Mesenchymal stem cell (in vitro differentiated cells and primary cell): Measurements from ENCODE around the gene HPS6.

Experiments used
- DNase-seq: peaks from one replicate; pipeline ENCODE4 v3.0.0-alpha.2; 2013
- H2AFZ ChIP-seq: one replicate; pipeline ENCODE4 v1.6.1; 2013; ENCODE audit warnings: low read depth, mild to moderate bottlenecking, control low read depth, inconsistent platforms, low read length, moderate library complexity
- H2AK5ac ChIP-seq: 2 replicates; pipeline ENCODE4 v1.6.1; 2013; ENCODE audit warnings: low read length, moderate library complexity, mild to moderate bottlenecking, inconsistent platforms; ENCODE audit not compliant: severe bottlenecking
- H2BK120ac ChIP-seq: one replicate; pipeline ENCODE4 v1.6.1; 2013; ENCODE audit warnings: low read depth, mild to moderate bottlenecking, inconsistent platforms, low read length, moderate library complexity
- H2BK12ac ChIP-seq, 2 experiments: one replicate each; pipeline ENCODE4 v1.6.1; 2013; ENCODE audit warnings: inconsistent platforms in 2 of 2, low read length in 2 of 2, mild to moderate bottlenecking in 2 of 2, moderate library complexity in 2 of 2, control low read depth in 1 of 2
- H2BK15ac ChIP-seq: one replicate; pipeline ENCODE4 v1.6.1; 2013; ENCODE audit warnings: mild to moderate bottlenecking, low read depth, inconsistent platforms; ENCODE audit not compliant: poor library complexity, severe bottlenecking
- H2BK5ac ChIP-seq: 2 replicates; pipeline ENCODE4 v1.6.1; 2013; ENCODE audit warnings: low read depth, mild to moderate bottlenecking, low read length, control low read depth, inconsistent platforms; ENCODE audit not compliant: poor library complexity, severe bottlenecking
- H3K14ac ChIP-seq, 2 experiments: one replicate each; pipeline ENCODE4 v1.6.1; 2013; ENCODE audit warnings: inconsistent platforms in 2 of 2, low read length in 2 of 2, control low read depth in 1 of 2, mild to moderate bottlenecking in 1 of 2, moderate library complexity in 1 of 2
- H3K18ac ChIP-seq, 2 experiments: one replicate each; pipeline ENCODE4 v1.6.1; 2013; ENCODE audit warnings: inconsistent platforms in 2 of 2, low read length in 2 of 2, control low read depth in 1 of 2, low read depth in 1 of 2, mild to moderate bottlenecking in 1 of 2
- H3K23ac ChIP-seq, 2 experiments: one replicate each; pipeline ENCODE4 v1.6.1; 2013; ENCODE audit warnings: inconsistent platforms in 2 of 2, low read length in 2 of 2, mild to moderate bottlenecking in 2 of 2, moderate library complexity in 2 of 2, control low read depth in 1 of 2
- H3K27ac ChIP-seq: 2 replicates; pipeline ENCODE4 v1.5.1; 2013; ENCODE audit warnings: mild to moderate bottlenecking, moderate library complexity, low read length, control low read depth, inconsistent platforms; ENCODE audit not compliant: poor library complexity, severe bottlenecking
- H3K27me3 ChIP-seq, 2 experiments: 2 replicates each; pipeline versions ENCODE4 v1.6.1 to v1.7.0; 2013; ENCODE audit warnings: low read length in 2 of 2, mild to moderate bottlenecking in 2 of 2, moderate library complexity in 2 of 2, control low read depth in 1 of 2, inconsistent platforms in 1 of 2; ENCODE audit not compliant: control insufficient read depth in 1 of 2, insufficient read depth in 1 of 2
- H3K36me3 ChIP-seq, 2 experiments: 2 replicates each; pipeline versions ENCODE4 v1.6.1 to v1.7.0; 2013; ENCODE audit warnings: low read length in 2 of 2, control low read depth in 1 of 2, inconsistent platforms in 1 of 2, low read depth in 1 of 2, mild to moderate bottlenecking in 1 of 2; ENCODE audit not compliant: insufficient read depth in 2 of 2, control insufficient read depth in 1 of 2
- H3K4ac ChIP-seq, 2 experiments: one replicate each; pipeline ENCODE4 v1.6.1; 2013; ENCODE audit warnings: inconsistent platforms in 2 of 2, low read length in 2 of 2, mild to moderate bottlenecking in 2 of 2, moderate library complexity in 2 of 2, control low read depth in 1 of 2, low read depth in 1 of 2
- H3K4me1 ChIP-seq: 2 replicates; pipeline ENCODE4 v1.6.1; 2013; ENCODE audit warnings: low read depth, low read length, control low read depth; ENCODE audit not compliant: control insufficient read depth, insufficient read depth
- H3K4me2 ChIP-seq: 2 replicates; pipeline ENCODE4 v1.6.1; 2013; ENCODE audit warnings: low read length, mild to moderate bottlenecking, inconsistent platforms; ENCODE audit not compliant: poor library complexity, severe bottlenecking
- H3K4me3 ChIP-seq, 2 experiments: 2 replicates each; pipeline versions ENCODE4 v1.5.1 to v1.7.0; 2013; ENCODE audit warnings: low read length in 2 of 2, mild to moderate bottlenecking in 2 of 2, control low read depth in 1 of 2, low read depth in 1 of 2; ENCODE audit not compliant: insufficient read depth in 1 of 2
- H3K79me1 ChIP-seq: replicated peaks from 2 replicates; pipeline ENCODE4 v1.6.1; 2013; ENCODE audit warnings: mild to moderate bottlenecking, control low read depth, low read length, inconsistent platforms; ENCODE audit not compliant: poor library complexity, severe bottlenecking
- H3K9ac ChIP-seq: 2 replicates; pipeline ENCODE4 v1.7.0; 2013; ENCODE audit warnings: mild to moderate bottlenecking, low read length, moderate library complexity
- H3K9me3 ChIP-seq: 2 replicates; pipeline ENCODE4 v1.7.0; 2013; ENCODE audit warnings: mild to moderate bottlenecking, low read length; ENCODE audit not compliant: control insufficient read depth
- H4K8ac ChIP-seq: one replicate; pipeline ENCODE4 v1.6.1; 2013; ENCODE audit warnings: inconsistent platforms, mild to moderate bottlenecking, low read length, moderate library complexity
- H4K91ac ChIP-seq: one replicate; pipeline ENCODE4 v1.6.1; 2013; ENCODE audit warnings: mild to moderate bottlenecking, low read length, inconsistent platforms
- WGBS: methylation state at CpG from one replicate; pipeline ENCODE4 v1.1.7; 2013; ENCODE audit warnings: mixed read lengths; 5-methylcytosine and 5-hydroxymethylcytosine counted together

Gene HPS6

DNA sequence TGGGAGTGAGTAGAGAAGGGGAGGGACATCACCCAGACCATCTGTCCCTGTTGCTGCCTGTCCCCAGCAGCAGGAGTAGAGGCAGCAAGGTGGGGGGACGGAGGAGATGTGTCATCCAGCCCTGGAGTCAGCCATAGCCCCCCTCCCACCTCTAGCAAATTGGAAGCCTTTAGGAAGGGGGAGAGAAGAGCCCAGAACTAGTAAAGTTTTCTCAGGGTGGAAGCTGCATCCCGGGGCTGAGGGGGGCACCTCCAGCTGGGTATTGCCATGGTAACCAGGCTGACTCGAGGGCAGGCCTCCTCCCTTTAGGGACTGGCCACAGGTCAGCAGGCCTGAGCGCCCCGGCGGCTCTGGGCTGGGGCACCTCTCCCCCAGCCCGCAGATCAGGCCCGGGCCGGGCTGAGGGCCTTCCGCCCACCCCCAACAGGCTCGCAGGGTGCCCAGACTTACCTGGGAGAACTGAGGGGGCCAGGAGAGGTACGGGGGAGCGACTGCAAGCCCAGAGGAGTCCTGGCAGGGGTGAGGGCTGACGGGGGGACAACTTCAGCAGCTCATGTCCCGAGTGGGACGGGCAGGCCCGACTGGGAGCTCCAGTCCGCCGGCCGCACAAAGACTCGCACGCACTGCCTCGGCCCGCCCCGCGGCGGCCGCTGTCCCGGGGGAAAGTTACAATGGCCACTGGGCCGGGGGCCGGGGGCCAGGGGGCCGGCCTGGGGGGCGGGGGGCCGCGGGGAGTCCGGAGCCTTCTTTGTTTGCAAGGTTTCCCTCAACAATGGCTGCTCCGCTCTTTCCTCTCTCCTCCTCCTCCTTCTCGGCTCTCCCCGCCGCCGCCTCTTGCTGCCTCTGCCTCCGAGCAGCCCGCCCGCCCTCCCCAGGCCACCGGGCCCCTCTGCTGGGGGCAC lies 49.1 kb downstream of the HPS6 start:
- H3K9me3 ChIP-seq: no peaks in the 10 kb centered on the region
- peak overlapping the region; percentile 66 for H3K27ac ChIP-seq
- peak overlapping the region; percentile 82 for H3K4me2 ChIP-seq
- peak; percentile 55 for DNase-seq
- no peaks in the 10 kb centered on the region for H3K27me3 ChIP-seq
- peaks cover 37% of the 10 kb centered on the region for H3K4me1 ChIP-seq
- H3K9ac ChIP-seq: peak overlapping the region; percentile 92
- peak overlapping the region; percentile 84 to 94 for H3K4me3 ChIP-seq
- H2AK5ac ChIP-seq: peak overlapping the region; percentile 17
- peak overlapping the region; percentile 35 for H2BK5ac ChIP-seq
- H3K36me3 ChIP-seq: peaks cover 25 to 28% of the 10 kb centered on the region in 2 experiments
- H4K91ac ChIP-seq: peak overlapping the region; percentile 30
- no peak overlapping the region for H2AFZ ChIP-seq
- H4K8ac ChIP-seq: no peak overlapping the region
- H3K79me1 ChIP-seq: peaks cover 19% of the 10 kb centered on the region
- H2BK12ac ChIP-seq: peak overlapping the region in 1 of 2 experiments; percentile 7
- peak overlapping the region; percentile 76 to 90 for H3K18ac ChIP-seq
- H3K14ac ChIP-seq: peak overlapping the region; percentile 43 to 97
- H3K23ac ChIP-seq: peak overlapping the region in 1 of 2 experiments; percentile 75
- H3K4ac ChIP-seq: peak overlapping the region; percentile 61 to 89
- H2BK15ac ChIP-seq: peak overlapping the region; percentile 68
- peak overlapping the region; percentile 71 for H2BK120ac ChIP-seq
- WGBS: 1% methylated on average over 23 of the region's 45 CpGs

DNA sequence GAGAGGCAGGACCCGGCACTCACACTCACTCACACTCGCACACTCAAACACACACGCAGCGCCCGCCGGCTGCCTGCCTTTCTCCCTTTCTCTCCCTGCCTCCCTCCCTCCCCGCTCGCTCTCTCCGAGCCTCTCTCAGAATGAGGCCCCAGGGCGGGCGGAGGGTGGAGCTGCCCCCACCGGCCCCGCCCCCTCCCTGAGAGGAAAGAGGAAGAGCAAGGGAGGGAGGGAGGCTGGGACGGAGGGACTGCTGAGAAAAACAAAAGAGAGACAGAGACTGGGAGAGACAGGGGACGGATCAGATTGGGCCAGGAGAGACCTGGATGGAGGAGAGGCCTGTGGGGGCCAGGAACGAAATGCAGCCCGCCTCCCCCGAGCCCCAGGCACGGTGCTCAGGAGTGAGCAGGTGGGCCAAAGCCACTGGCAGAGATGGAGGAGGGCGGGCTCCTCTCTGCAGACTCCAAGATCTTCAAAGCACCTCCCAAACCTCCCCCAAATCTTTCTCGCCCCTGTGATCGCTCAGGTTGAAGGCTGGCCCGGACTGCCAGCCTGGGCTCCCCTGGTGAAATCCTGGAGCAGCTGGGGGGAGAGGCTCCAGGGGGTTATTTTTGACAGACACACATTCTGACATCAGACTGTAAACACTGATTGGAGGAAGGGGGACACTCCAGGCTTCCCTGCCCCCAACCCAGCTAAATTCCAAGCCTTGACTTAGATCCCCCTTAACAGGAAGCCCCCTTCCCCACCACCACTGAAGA lies 49.9 kb downstream of the HPS6 start:
- Histone ChIP-seq H3K9ac (peak overlapping the region; percentile 85), H2BK12ac (peak overlapping the region; percentile 22 to 57), H3K4me3 (peak overlapping the region; percentile 80 to 84), H2AK5ac (peak overlapping the region; percentile 77), H3K27me3 (no peaks in the 10 kb centered on the region), H4K8ac (peak overlapping the region; percentile 53), H4K91ac (peak overlapping the region; percentile 63), H3K9me3 (no peaks in the 10 kb centered on the region), H2BK120ac (peak overlapping the region; percentile 76), H3K18ac (peak overlapping the region; percentile 85 to 95), H3K4me1 (peaks cover 37% of the 10 kb centered on the region), H3K36me3 (peaks cover 17 to 20% of the 10 kb centered on the region in 2 experiments), H3K79me1 (peaks cover 11% of the 10 kb centered on the region), H2BK5ac (peak overlapping the region; percentile 54), H3K4me2 (peak overlapping the region; percentile 51), H3K27ac (peak overlapping the region; percentile 69), H3K14ac (peak overlapping the region in 1 of 2 experiments; percentile 82), H3K23ac (peak overlapping the region in 1 of 2 experiments; percentile 53), H2AFZ (no peak overlapping the region), H3K4ac (peak overlapping the region; percentile 53 to 95), H2BK15ac (peak overlapping the region; percentile 82)
- 0% methylated on average over 6 of the region's 23 CpGs for WGBS
- DNase-seq: peak; percentile 90

- Histone ChIP-seq H3K4me2 (no peak overlapping the region), H3K4ac (peak overlapping the region; percentile 53 to 95), H3K79me1 (peaks cover 5% of the 10 kb centered on the region), H2BK15ac (no peak overlapping the region), H3K4me1 (peaks cover 37% of the 10 kb centered on the region), H2AFZ (no peak overlapping the region), H3K27ac (peak overlapping the region; percentile 69), H2BK12ac (peak overlapping the region in 1 of 2 experiments; percentile 30), H2BK5ac (no peak overlapping the region), H3K9me3 (no peaks in the 10 kb centered on the region), H3K27me3 (no peaks in the 10 kb centered on the region), H3K18ac (peak overlapping the region in 1 of 2 experiments; percentile 85), H2BK120ac (peak overlapping the region; percentile 76), H4K8ac (no peak overlapping the region), H4K91ac (no peak overlapping the region), H3K4me3 (peak overlapping the region in 1 of 2 experiments; percentile 80), H2AK5ac (peak overlapping the region; percentile 77), H3K9ac (peak overlapping the region; percentile 85), H3K23ac (no peak overlapping the region), H3K36me3 (peaks cover 9 to 13% of the 10 kb centered on the region in 2 experiments), H3K14ac (no peak overlapping the region)
- 5% methylated on average over 3 of the region's 3 CpGs for WGBS
- peak; percentile 18 for DNase-seq
These were observed 50.6 kb downstream of the HPS6 start for GRCh38 chr10:102115775-102116174.
